Central memory CD8-positive, alpha-beta T cell (primary cell): ENCODE measurements around the gene IGFBP7.

Source experiments
- ATAC-seq: fragments of 150-1000 bp; cut with Tn5 transposase; replicated peaks from 2 replicates; pipeline ENCODE4 v1.10.0; 2022; ENCODE audit warnings: mild to moderate bottlenecking, moderate FRiP score, moderate number of reproducible peaks; ENCODE audit not compliant: poor library complexity, severe bottlenecking; ENCODE audit errors: extremely low read depth
- DNase-seq, 2 donors: peaks; one replicate each; pipeline ENCODE4 v3.0.0; 2021; ENCODE audit warnings: low spot score in 2 of 2
- H3K27ac Mint-ChIP-seq: one replicate; pipeline ENCODE4 v1.8.0; 2022; ENCODE audit warnings: low read depth, mild to moderate bottlenecking, moderate library complexity, mixed read lengths
- H3K27me3 Mint-ChIP-seq: one replicate; pipeline ENCODE4 v1.8.0; 2022; ENCODE audit warnings: mixed read lengths
- H3K36me3 Mint-ChIP-seq: one replicate; pipeline ENCODE4 v1.8.0; 2022; ENCODE audit warnings: mild to moderate bottlenecking, moderate library complexity, mixed read lengths; ENCODE audit not compliant: insufficient read depth
- H3K4me1 Mint-ChIP-seq: one replicate; pipeline ENCODE4 v1.8.0; 2022; ENCODE audit warnings: mixed read lengths
- H3K4me3 Mint-ChIP-seq: one replicate; pipeline ENCODE4 v1.8.0; 2022; ENCODE audit warnings: mild to moderate bottlenecking, moderate library complexity, mixed read lengths
- H3K9me3 Mint-ChIP-seq: one replicate; pipeline ENCODE4 v1.8.0; 2022; ENCODE audit warnings: mixed read lengths

IGFBP7 gene

GRCh38 chr4:57086031-57086723 is 24.0 kb downstream of the IGFBP7 start:
- Mint-ChIP-seq H3K27me3 (peaks cover 36% of the 10 kb centered on the region), H3K36me3 (no peaks in the 10 kb centered on the region), H3K4me3 (no peak overlapping the region), H3K27ac (no peak overlapping the region), H3K9me3 (no peaks in the 10 kb centered on the region), H3K4me1 (no peaks in the 10 kb centered on the region)
- ATAC-seq (no peak), DNase-seq (no peak)

- H3K27me3 Mint-ChIP-seq: peaks cover 27% of the 10 kb centered on the region
- H3K4me3 Mint-ChIP-seq: no peak overlapping the region
- H3K36me3 Mint-ChIP-seq: no peaks in the 10 kb centered on the region
- H3K9me3 Mint-ChIP-seq: no peaks in the 10 kb centered on the region
- H3K27ac Mint-ChIP-seq: no peak overlapping the region
- H3K4me1 Mint-ChIP-seq: no peaks in the 10 kb centered on the region
- ATAC-seq (no peak), DNase-seq (no peak)
Measured at GRCh38 chr4:57085278-57085677, 24.9 kb downstream of the IGFBP7 start.

- no peak overlapping the region for H3K4me3 Mint-ChIP-seq
- H3K27ac Mint-ChIP-seq: no peak overlapping the region
- DNase-seq (no peak), ATAC-seq (no peak)
- H3K27me3 Mint-ChIP-seq: peaks cover 20% of the 10 kb centered on the region
- no peaks in the 10 kb centered on the region for H3K9me3 Mint-ChIP-seq
- no peaks in the 10 kb centered on the region for H3K4me1 Mint-ChIP-seq
- no peaks in the 10 kb centered on the region for H3K36me3 Mint-ChIP-seq
Measured at GRCh38 chr4:57084360-57084759, 25.8 kb downstream of the IGFBP7 start.

- ATAC-seq (no peak), DNase-seq (no peak)
- H3K27ac Mint-ChIP-seq: no peak overlapping the region
- no peak overlapping the region for H3K4me3 Mint-ChIP-seq
- H3K4me1 Mint-ChIP-seq: no peaks in the 10 kb centered on the region
- no peaks in the 10 kb centered on the region for H3K9me3 Mint-ChIP-seq
- H3K27me3 Mint-ChIP-seq: peaks cover 31% of the 10 kb centered on the region
- no peaks in the 10 kb centered on the region for H3K36me3 Mint-ChIP-seq
Measured at GRCh38 chr4:57083090-57083489, 27.1 kb downstream of the IGFBP7 start.

GRCh38 chr4:57081651-57082621 is 28.2 kb downstream of the IGFBP7 start:
- Mint-ChIP-seq H3K4me3 (no peak overlapping the region), H3K4me1 (no peaks in the 10 kb centered on the region), H3K9me3 (no peaks in the 10 kb centered on the region), H3K36me3 (no peaks in the 10 kb centered on the region), H3K27ac (no peak overlapping the region), H3K27me3 (peaks cover 38% of the 10 kb centered on the region)
- ATAC-seq (no peak), DNase-seq (no peak)

- no peak overlapping the region for H3K27ac Mint-ChIP-seq
- H3K4me1 Mint-ChIP-seq: no peaks in the 10 kb centered on the region
- peaks cover 42% of the 10 kb centered on the region for H3K27me3 Mint-ChIP-seq
- DNase-seq: no peak
- H3K36me3 Mint-ChIP-seq: no peaks in the 10 kb centered on the region
- no peaks in the 10 kb centered on the region for H3K9me3 Mint-ChIP-seq
- no peak overlapping the region for H3K4me3 Mint-ChIP-seq
- ATAC-seq: no peak
Measured at GRCh38 chr4:57080781-57081650, 29.2 kb downstream of the IGFBP7 start.

- no peak for DNase-seq
- Mint-ChIP-seq H3K27ac (no peak overlapping the region), H3K36me3 (no peaks in the 10 kb centered on the region), H3K4me1 (no peaks in the 10 kb centered on the region), H3K27me3 (peaks cover 50% of the 10 kb centered on the region), H3K4me3 (no peak overlapping the region), H3K9me3 (no peaks in the 10 kb centered on the region)
- ATAC-seq: no peak
Measured at GRCh38 chr4:57078685-57079521, 31.3 kb downstream of the IGFBP7 start.

GRCh38 chr4:57077550-57078343 is 32.4 kb downstream of the IGFBP7 start:
- no peaks in the 10 kb centered on the region for H3K36me3 Mint-ChIP-seq
- DNase-seq (no peak), ATAC-seq (no peak)
- peaks cover 51% of the 10 kb centered on the region for H3K27me3 Mint-ChIP-seq
- no peak overlapping the region for H3K27ac Mint-ChIP-seq
- no peak overlapping the region for H3K4me3 Mint-ChIP-seq
- H3K4me1 Mint-ChIP-seq: no peaks in the 10 kb centered on the region
- H3K9me3 Mint-ChIP-seq: no peaks in the 10 kb centered on the region

- ATAC-seq (no peak), DNase-seq (no peak)
- H3K27ac Mint-ChIP-seq: no peak overlapping the region
- peaks cover 51% of the 10 kb centered on the region for H3K27me3 Mint-ChIP-seq
- no peaks in the 10 kb centered on the region for H3K36me3 Mint-ChIP-seq
- H3K4me3 Mint-ChIP-seq: no peak overlapping the region
- no peaks in the 10 kb centered on the region for H3K4me1 Mint-ChIP-seq
- H3K9me3 Mint-ChIP-seq: no peaks in the 10 kb centered on the region
Measured at GRCh38 chr4:57076646-57077045, 33.5 kb downstream of the IGFBP7 start.

GRCh38 chr4:57075367-57075766 is 34.8 kb downstream of the IGFBP7 start:
- ATAC-seq: no peak
- H3K4me3 Mint-ChIP-seq: no peak overlapping the region
- H3K4me1 Mint-ChIP-seq: no peaks in the 10 kb centered on the region
- no peaks in the 10 kb centered on the region for H3K36me3 Mint-ChIP-seq
- peaks cover 51% of the 10 kb centered on the region for H3K27me3 Mint-ChIP-seq
- no peaks in the 10 kb centered on the region for H3K9me3 Mint-ChIP-seq
- H3K27ac Mint-ChIP-seq: no peak overlapping the region
- DNase-seq: no peak

- Mint-ChIP-seq H3K4me3 (no peak overlapping the region), H3K9me3 (no peaks in the 10 kb centered on the region), H3K36me3 (no peaks in the 10 kb centered on the region), H3K27me3 (peaks cover 51% of the 10 kb centered on the region), H3K27ac (no peak overlapping the region), H3K4me1 (no peaks in the 10 kb centered on the region)
- DNase-seq: no peak
- no peak for ATAC-seq
Measured at GRCh38 chr4:57074744-57075143, 35.4 kb downstream of the IGFBP7 start.
